HEK293 (cell line): Measurements from ENCODE around the gene WDR73.

ENCODE experiments used
- CTCF ChIA-PET: fragments of 350-600 bp; formaldehyde crosslinking; extraction: SDS; loops from one replicate; lab custom pipeline; 2021; ENCODE audit warnings: antibody characterized with exemption; lab: Yijun Ruan, JAX
- POLR2A ChIA-PET: fragments of 300-600 bp; formaldehyde crosslinking; extraction: SDS; loops from one replicate; lab custom pipeline; 2020; ENCODE audit warnings: antibody characterized with exemption, inconsistent platforms; lab: Yijun Ruan, JAX
- H3K27ac ChIP-seq: fragments of 200-500 bp; sonication (Bioruptor generic); 2 replicates; pipeline ENCODE4 v1.5.1; 2014; ENCODE audit warnings: low read depth, low read length, control low read depth, inconsistent platforms; ENCODE audit errors: extremely low read depth
- H3K36me3 ChIP-seq, 2 experiments: fragments of 200-500 bp in 1 of 2; sonication (Bioruptor generic) in 1 of 2; 1 replicate in 1 of 2; 2 replicates in 1 of 2; pipeline ENCODE4 v1.5.1; 2014 to 2017; ENCODE audit warnings: inconsistent platforms in 2 of 2, low read length in 2 of 2; ENCODE audit not compliant: control insufficient read depth in 2 of 2, insufficient read depth in 1 of 2
- H3K4me1 ChIP-seq: fragments of 200-500 bp; sonication (Bioruptor generic); 2 replicates; pipeline ENCODE4 v1.5.1; 2014; ENCODE audit warnings: mild to moderate bottlenecking, low read length, inconsistent platforms; ENCODE audit not compliant: control insufficient read depth, insufficient read depth
- H3K4me3 ChIP-seq: 2 replicates; pipeline ENCODE4 v1.5.1; 2011; ENCODE audit warnings: low read depth, mild to moderate bottlenecking, control low read depth, low read length, moderate library complexity
- H3K9me3 ChIP-seq: fragments of 200-500 bp; sonication (Bioruptor generic); 2 replicates; pipeline ENCODE4 v1.5.1; 2014; ENCODE audit warnings: low read depth, low read length, inconsistent platforms; ENCODE audit not compliant: control insufficient read depth, insufficient read depth
- BCL6B ChIP-seq: fragments of 450-650 bp; formaldehyde crosslinking; IDR thresholded peaks from 2 replicates; pipeline ENCODE4 v1.5.1; 2017; ENCODE audit warnings: missing biosample characterization, missing genetic modification characterization
- GLIS1 ChIP-seq: fragments of 450-650 bp; formaldehyde crosslinking; IDR thresholded peaks from 2 replicates; pipeline ENCODE4 v1.5.1; 2016; ENCODE audit warnings: missing biosample characterization, missing genetic modification characterization
- GLIS2 ChIP-seq: fragments of 450-650 bp; formaldehyde crosslinking; IDR thresholded peaks from 2 replicates; pipeline ENCODE4 v1.5.1; 2016; ENCODE audit warnings: missing biosample characterization, missing genetic modification characterization
- HOXD13 ChIP-seq: sonication (generic); formaldehyde crosslinking; IDR thresholded peaks from 2 replicates; pipeline ENCODE4 v1.8.0; 2022; ENCODE audit warnings: missing genetic modification reagents, borderline replicate concordance
- KLF1 ChIP-seq: fragments of 450-650 bp; formaldehyde crosslinking; IDR thresholded peaks from 2 replicates; pipeline ENCODE4 v1.5.1; 2016; ENCODE audit warnings: missing biosample characterization, missing genetic modification characterization
- KLF17 ChIP-seq: fragments of 450-650 bp; formaldehyde crosslinking; IDR thresholded peaks from 2 replicates; pipeline ENCODE4 v1.5.1; 2016; ENCODE audit warnings: missing biosample characterization, missing genetic modification characterization
- PRDM10 ChIP-seq: fragments of 450-650 bp; formaldehyde crosslinking; IDR thresholded peaks from 2 replicates; pipeline ENCODE4 v1.5.1; 2016; ENCODE audit warnings: missing biosample characterization, missing genetic modification characterization
- TRIM28 ChIP-seq: IDR thresholded peaks from 2 replicates; pipeline ENCODE4 v1.6.1; 2011; ENCODE audit warnings: low read length, control low read depth, borderline replicate concordance
- ZBTB10 ChIP-seq: fragments of 450-650 bp; formaldehyde crosslinking; IDR thresholded peaks from 2 replicates; pipeline ENCODE4 v1.5.1; 2016; ENCODE audit warnings: missing biosample characterization, missing genetic modification characterization
- ZNF169 ChIP-seq: fragments of 450-650 bp; formaldehyde crosslinking; IDR thresholded peaks from 2 replicates; pipeline ENCODE4 v1.5.1; 2016; ENCODE audit warnings: missing biosample characterization, missing genetic modification characterization
- ZNF221 ChIP-seq: fragments of 450-650 bp; formaldehyde crosslinking; IDR thresholded peaks from 2 replicates; pipeline ENCODE4 v1.5.1; 2017; ENCODE audit warnings: missing biosample characterization, missing genetic modification characterization, borderline replicate concordance
- ZNF223 ChIP-seq: fragments of 450-650 bp; formaldehyde crosslinking; IDR thresholded peaks from 2 replicates; pipeline ENCODE4 v1.5.1; 2016; ENCODE audit warnings: missing biosample characterization, missing genetic modification characterization
- ZNF248 ChIP-seq: fragments of 450-650 bp; formaldehyde crosslinking; IDR thresholded peaks from 2 replicates; pipeline ENCODE4 v1.5.1; 2017; ENCODE audit warnings: missing biosample characterization, missing genetic modification characterization
- ZNF549 ChIP-seq: fragments of 450-650 bp; IDR thresholded peaks from 2 replicates; pipeline ENCODE4 v1.5.1; 2018; ENCODE audit warnings: missing biosample characterization, missing genetic modification characterization, mild to moderate bottlenecking, inconsistent platforms, moderate library complexity
- ZNF610 ChIP-seq: fragments of 450-650 bp; formaldehyde crosslinking; IDR thresholded peaks from 2 replicates; pipeline ENCODE4 v1.5.1; 2016; ENCODE audit warnings: missing biosample characterization, missing genetic modification characterization, borderline replicate concordance
- ZNF623 ChIP-seq: fragments of 450-650 bp; formaldehyde crosslinking; IDR thresholded peaks from 2 replicates; pipeline ENCODE4 v1.5.1; 2016; ENCODE audit warnings: missing biosample characterization, missing genetic modification characterization
- ZNF776 ChIP-seq: fragments of 450-650 bp; formaldehyde crosslinking; IDR thresholded peaks from 2 replicates; pipeline ENCODE4 v1.5.0; 2017; ENCODE audit warnings: missing biosample characterization, missing genetic modification characterization, borderline replicate concordance
- ZNF785 ChIP-seq: fragments of 450-650 bp; formaldehyde crosslinking; IDR thresholded peaks from 2 replicates; pipeline ENCODE4 v1.5.1; 2016; ENCODE audit warnings: missing biosample characterization, missing genetic modification characterization
- ZSCAN30 ChIP-seq: fragments of 450-650 bp; IDR thresholded peaks from 2 replicates; pipeline ENCODE4 v1.5.1; 2018; ENCODE audit warnings: missing biosample characterization, mild to moderate bottlenecking, missing genetic modification characterization, moderate library complexity
- TF ChIP-seq, protein P1 (sequence below): fragments of 450-650 bp; formaldehyde crosslinking; IDR thresholded peaks from 2 replicates; pipeline ENCODE4 v1.5.1; 2016; ENCODE audit warnings: missing biosample characterization, missing genetic modification characterization
- TF ChIP-seq, protein P2 (sequence below): fragments of 450-650 bp; formaldehyde crosslinking; IDR thresholded peaks from 2 replicates; pipeline ENCODE4 v1.5.1; 2016; ENCODE audit warnings: missing biosample characterization, missing genetic modification characterization
- TF ChIP-seq, protein P3 (sequence below): fragments of 450-650 bp; IDR thresholded peaks from 2 replicates; pipeline ENCODE4 v1.5.1; 2018; ENCODE audit warnings: missing biosample characterization, missing genetic modification characterization

The WDR73 gene

DNA sequence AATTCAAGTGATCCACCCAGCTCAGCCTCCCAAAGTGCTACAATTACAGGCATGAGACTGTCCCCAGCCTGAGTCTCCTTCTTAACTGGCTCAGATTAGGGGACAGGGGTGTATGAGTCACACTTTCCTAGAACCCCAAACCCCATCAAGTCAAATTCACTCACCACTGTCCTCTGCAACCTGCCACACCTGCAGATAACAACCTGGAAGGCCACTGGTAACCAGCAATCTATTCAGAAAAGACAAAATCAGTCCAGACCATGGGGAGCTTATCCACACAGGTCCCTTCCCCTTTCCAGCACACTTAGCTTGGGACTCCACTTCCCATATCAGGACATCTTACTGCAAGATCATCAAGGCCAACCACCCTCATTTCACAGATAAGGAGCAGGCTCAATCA is 6.4 kb downstream of the WDR73 start:
- CTCF ChIA-PET, result interaction anchor here (1.1 kb wide), 1 partner anchor 48 kb away, joined by 4 read pairs; no protein-coding TSS in a partner anchor
- H3K9me3 ChIP-seq, result no peaks in the 10 kb centered on the region
- H3K36me3 ChIP-seq, result peaks cover 86 to 97% of the 10 kb centered on the region in 2 experiments
- TF ChIP-seq TRIM28, result no peak
- TF ChIP-seq ZNF610, result no peak
- no peak for TF ChIP-seq GLIS2 (tag by site-specific recombination)
- TF ChIP-seq BCL6B (tag by site-specific recombination), result no peak
- TF ChIP-seq KLF17, result no peak
- TF ChIP-seq GLIS1, result no peak
- no peak for TF ChIP-seq ZNF549 (tag by site-specific recombination)
- TF ChIP-seq ZNF785 (tag by site-specific recombination), result no peak
- no peak for TF ChIP-seq HOXD13
- no peak for TF ChIP-seq ZNF623 (tag by site-specific recombination)
- TF ChIP-seq ZNF223, result no peak
- TF ChIP-seq, protein P1, sequence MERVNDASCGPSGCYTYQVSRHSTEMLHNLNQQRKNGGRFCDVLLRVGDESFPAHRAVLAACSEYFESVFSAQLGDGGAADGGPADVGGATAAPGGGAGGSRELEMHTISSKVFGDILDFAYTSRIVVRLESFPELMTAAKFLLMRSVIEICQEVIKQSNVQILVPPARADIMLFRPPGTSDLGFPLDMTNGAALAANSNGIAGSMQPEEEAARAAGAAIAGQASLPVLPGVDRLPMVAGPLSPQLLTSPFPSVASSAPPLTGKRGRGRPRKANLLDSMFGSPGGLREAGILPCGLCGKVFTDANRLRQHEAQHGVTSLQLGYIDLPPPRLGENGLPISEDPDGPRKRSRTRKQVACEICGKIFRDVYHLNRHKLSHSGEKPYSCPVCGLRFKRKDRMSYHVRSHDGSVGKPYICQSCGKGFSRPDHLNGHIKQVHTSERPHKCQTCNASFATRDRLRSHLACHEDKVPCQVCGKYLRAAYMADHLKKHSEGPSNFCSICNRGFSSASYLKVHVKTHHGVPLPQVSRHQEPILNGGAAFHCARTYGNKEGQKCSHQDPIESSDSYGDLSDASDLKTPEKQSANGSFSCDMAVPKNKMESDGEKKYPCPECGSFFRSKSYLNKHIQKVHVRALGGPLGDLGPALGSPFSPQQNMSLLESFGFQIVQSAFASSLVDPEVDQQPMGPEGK, result no peak
- TF ChIP-seq ZBTB10 (tag by site-specific recombination), result no peak
- TF ChIP-seq ZNF776, result no peak
- no peak for TF ChIP-seq ZNF169 (tag by site-specific recombination)
- TF ChIP-seq KLF1 (tag by site-specific recombination), result no peak
- H3K4me3 ChIP-seq, result no peak overlapping the region
- POLR2A ChIA-PET, result interaction anchor here (2.5 kb wide), 1 partner anchor 10 kb away, joined by 8 read pairs; no protein-coding TSS in a partner anchor
- H3K4me1 ChIP-seq, result no peaks in the 10 kb centered on the region
- H3K27ac ChIP-seq, result no peak overlapping the region

DNA sequence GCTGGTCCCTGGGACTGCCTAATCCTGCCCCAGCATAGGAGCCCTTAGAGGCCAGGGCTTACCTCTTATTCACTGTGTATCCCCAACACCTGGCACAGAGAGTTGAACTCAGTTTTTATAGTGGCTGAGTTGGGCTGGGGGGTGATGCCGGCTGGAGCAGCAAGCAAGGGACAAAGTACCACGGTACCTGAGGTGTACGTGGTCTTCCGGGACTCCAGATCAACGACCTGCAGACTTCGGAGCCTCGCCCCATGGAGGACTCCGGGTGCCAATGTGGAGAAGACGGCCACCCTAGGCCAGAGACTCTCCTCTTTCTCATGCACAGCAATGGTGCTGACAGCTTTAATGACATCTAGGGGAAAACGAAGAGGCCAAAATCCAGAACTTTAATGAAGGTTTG is 8.1 kb downstream of the WDR73 start:
- no peak overlapping the region for H3K27ac ChIP-seq
- H3K9me3 ChIP-seq, result no peaks in the 10 kb centered on the region
- no peaks in the 10 kb centered on the region for H3K4me1 ChIP-seq
- ChIA-PET CTCF (no interaction called here), POLR2A (interaction anchor here (1.0 to 1.6 kb wide), 4 partner anchors 10 to 47 kb away, joined by 3 read pairs; no protein-coding TSS in a partner anchor)
- peaks cover 86 to 95% of the 10 kb centered on the region in 2 experiments for H3K36me3 ChIP-seq
- H3K4me3 ChIP-seq, result no peak overlapping the region
- TF ChIP-seq ZNF221 (tag by site-specific recombination), result no peak
- TF ChIP-seq PRDM10 (tag by site-specific recombination), result no peak
- TF ChIP-seq, protein P2, sequence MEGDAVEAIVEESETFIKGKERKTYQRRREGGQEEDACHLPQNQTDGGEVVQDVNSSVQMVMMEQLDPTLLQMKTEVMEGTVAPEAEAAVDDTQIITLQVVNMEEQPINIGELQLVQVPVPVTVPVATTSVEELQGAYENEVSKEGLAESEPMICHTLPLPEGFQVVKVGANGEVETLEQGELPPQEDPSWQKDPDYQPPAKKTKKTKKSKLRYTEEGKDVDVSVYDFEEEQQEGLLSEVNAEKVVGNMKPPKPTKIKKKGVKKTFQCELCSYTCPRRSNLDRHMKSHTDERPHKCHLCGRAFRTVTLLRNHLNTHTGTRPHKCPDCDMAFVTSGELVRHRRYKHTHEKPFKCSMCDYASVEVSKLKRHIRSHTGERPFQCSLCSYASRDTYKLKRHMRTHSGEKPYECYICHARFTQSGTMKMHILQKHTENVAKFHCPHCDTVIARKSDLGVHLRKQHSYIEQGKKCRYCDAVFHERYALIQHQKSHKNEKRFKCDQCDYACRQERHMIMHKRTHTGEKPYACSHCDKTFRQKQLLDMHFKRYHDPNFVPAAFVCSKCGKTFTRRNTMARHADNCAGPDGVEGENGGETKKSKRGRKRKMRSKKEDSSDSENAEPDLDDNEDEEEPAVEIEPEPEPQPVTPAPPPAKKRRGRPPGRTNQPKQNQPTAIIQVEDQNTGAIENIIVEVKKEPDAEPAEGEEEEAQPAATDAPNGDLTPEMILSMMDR (tag by site-specific recombination), result no peak
- TF ChIP-seq, protein P3, sequence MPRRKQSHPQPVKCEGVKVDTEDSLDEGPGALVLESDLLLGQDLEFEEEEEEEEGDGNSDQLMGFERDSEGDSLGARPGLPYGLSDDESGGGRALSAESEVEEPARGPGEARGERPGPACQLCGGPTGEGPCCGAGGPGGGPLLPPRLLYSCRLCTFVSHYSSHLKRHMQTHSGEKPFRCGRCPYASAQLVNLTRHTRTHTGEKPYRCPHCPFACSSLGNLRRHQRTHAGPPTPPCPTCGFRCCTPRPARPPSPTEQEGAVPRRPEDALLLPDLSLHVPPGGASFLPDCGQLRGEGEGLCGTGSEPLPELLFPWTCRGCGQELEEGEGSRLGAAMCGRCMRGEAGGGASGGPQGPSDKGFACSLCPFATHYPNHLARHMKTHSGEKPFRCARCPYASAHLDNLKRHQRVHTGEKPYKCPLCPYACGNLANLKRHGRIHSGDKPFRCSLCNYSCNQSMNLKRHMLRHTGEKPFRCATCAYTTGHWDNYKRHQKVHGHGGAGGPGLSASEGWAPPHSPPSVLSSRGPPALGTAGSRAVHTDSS (tag by site-specific recombination), result no peak
- TF ChIP-seq ZSCAN30 (tag by site-specific recombination), result no peak
- no peak for TF ChIP-seq ZNF248
